Glomerular visceral epithelial cell (primary cell): ENCODE results near the gene KDM4B.
"Not testable (repeated sequence)": the region's sequence is repeated elsewhere in the genome, so short reads cannot be mapped to it uniquely, and the experiment has no call there.

Experiments used
- DNase-seq: peaks from one replicate; pipeline ENCODE4 v3.0.0-alpha.2; 2016; ENCODE audit errors: extremely low spot score

Gene KDM4B

DNA sequence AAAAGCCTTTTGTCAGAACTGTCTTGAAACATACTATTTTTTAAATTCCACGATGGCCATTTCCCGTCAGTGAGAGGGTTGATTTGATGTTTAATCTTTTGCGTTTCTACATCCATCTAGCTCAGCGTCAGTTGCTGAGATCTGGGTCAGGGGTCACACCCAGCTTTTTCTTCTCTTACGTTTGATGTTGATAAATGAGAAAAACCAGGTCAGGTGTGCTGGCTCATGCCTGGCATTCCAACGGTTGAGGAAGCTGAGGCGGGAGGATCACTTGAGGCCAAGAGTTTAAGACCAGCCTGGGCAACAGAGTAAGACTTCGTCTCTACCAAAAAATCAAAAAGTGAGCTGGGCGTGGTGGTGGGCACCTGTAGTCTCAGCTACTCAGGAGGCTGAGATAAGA lies 202.8 kb downstream of the KDM4B start:
- no peak for DNase-seq

DNA sequence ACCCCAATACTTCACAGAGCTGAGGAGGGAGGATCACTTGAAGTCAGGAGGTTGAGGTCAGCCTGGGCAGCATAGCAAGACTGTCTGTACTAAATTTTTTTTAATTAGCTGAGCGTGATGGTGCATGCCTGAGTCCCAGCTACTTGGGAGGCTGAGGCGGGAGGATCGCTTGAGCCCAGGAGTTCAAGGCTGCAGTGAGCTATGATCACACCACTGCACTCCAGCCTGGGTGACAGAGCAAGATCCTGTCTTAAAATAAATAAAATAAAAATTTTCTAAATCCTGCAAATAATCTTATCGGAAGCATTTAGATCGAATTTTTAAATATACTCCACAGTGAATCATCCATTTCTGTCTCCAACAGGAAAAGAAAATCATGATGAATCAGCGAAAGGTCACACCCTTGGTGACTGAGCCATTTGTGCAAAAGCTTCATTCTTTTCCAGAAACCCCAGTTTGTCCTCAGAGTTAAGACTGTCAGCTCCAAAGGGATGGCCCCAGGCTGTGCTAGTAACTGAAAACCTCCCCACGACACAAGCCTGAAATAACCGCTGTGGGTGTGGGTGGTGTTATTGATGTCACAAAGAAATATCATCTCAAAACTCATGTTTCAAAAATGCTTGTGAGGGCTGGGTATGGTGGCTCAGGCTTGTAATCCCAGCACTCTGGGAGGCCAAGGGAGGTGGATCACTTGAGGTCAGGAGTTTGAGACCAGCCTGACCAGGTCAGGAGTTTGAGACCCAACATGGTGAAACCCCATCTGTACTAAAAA lies 204.1 kb downstream of the KDM4B start:
- DNase-seq: peak; percentile 54

DNA sequence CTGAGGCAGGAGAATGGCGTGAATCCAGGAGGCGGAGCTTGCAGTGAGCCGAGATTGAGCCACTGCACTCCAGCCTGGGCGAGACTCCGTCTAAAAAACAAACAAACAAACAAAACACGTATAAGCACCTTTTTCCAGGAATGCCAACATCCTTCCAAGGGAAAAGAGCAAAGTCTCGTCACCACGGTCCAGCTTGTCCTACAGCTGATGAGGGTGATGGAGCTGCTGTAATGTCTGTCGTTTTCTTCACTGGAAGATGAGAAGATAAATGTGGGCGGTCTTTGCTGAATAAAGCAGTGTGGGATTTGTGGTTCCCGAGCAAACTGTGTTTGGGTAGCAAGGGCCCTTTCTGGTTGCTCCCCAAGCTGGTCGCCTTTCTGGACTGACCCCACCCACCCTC lies 205.1 kb downstream of the KDM4B start:
- no peak for DNase-seq

DNA sequence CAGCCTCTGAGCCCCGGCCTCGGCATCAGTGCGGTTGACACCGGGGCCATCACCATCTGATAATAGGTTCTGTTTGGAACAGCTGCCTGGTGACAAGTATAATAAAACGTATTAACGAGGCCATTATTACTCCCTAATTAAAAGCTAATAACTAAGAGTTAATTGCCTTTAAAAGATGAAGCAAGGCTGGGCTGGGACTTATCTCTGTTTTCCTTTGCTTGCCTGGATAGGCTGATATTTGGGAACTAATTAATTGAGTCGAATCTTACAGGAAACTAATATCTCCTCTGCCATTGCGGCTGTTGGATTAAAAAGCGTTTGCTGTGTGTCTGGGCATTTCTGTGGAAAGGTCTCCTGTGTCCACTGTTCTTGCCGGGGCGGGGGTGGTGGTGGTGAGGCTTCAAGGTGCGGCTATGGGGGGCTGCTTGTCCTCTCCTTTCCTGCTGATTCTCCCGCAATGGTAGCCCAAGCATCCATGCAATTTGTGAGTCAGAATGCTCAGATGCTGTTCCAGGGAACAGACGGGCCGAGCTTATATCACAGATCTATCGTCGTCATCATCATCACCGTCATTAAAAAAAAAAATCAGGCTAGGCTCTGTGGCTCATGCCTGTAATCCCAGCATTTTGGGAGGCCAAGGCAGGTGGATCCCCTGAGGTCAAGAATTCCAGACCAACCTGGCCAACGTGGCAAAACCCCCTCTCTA lies 209.0 kb downstream of the KDM4B start:
- no peak for DNase-seq

DNA sequence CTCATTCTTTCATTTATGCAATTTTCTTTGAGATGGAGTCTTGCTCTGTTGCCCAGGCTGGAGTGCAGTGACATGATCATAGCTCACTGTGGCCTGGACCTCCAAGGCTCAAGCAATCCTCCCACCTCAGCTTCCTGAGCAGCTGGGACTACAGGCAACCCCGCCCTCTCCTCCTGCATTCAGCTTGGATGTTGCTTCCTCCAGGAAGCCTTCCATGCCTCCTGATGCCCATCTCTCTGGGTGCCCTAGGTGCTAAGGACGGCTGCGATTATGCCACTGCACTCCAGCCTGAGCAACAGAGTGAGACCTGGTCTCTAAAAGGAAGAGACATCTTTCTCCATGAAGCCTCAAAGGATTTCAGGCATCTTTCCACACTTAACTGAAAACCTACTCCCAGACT lies 209.9 kb downstream of the KDM4B start:
- no peak for DNase-seq

DNA sequence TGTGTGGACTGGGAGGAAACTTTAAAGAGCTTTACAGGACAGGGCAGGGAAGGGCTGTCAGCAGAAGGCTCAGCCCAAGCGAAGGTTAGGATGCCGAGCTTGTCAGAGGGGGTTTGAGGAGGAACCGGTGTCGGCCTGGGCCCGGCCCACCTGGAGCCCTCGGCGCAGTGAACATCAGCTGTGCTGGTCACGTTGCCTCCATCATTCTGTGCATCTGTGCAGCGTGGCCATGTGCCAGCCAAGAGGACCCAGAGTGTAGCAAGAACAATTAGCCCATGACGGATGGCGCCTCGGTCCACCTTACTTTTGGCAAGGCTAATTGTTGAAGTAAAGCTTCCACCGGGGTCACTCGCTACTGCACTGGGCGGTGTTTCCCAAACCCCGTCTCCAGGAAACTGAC lies 210.3 kb downstream of the KDM4B start:
- no peak for DNase-seq

DNA sequence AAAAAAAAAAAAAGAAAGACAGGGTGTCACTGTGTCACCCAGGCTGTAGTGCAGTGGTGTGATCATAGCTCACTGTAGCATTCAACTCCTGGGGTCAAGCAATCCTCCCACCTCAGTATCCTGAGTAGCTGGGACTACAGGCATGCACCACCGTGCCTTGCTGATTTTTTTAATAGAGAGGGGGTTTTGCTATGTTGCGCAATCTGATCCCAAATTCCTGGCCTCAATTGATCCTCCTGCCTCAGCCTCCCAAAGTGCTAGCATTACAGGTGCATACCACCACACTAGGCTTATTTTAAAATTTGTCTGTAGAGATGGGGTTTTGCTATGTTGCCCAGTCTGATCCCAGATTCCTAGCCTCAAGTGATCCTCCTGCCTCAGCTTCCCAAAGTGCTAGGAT lies 212.4 kb downstream of the KDM4B start:
- DNase-seq: no peak

DNA sequence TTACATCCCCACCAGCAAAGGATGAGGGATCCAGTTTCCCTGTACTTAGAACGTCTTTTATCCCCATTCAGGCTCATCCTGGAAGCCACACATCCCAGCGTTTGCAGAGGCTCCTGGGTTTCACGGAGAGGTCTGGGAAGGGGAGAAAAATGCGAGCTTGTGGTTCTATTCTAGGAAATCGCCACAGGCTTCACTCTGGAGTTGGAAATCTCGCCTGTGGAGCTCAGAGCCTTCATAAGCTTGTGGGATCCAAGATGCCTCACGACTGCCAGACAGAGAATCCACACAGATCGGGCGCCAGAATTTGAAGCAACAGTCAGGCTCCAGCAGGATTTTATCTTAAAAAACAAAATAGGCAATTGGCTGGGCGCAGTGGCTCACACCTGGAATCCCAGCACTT lies 213.8 kb downstream of the KDM4B start:
- DNase-seq: no peak

DNA sequence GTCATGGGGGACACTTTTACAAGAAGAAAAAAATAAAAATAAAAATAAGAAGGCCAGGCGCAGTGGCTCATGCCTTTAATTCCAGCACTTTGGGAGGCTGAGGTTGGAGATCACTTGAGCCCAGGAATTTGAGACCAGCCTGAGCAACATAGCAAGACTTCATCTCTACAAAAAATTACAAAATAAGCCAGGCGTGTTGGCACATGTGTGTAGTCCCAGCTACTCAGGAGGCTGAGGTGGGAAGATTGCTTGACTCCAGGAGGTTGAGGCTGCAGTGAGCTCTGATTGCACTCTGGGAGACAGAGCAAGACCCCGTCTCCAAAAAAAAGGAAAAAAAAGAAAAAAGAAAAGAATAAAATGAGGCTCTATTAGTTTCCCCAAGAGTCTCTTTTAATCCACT lies 214.7 kb downstream of the KDM4B start:
- DNase-seq: no peak

DNA sequence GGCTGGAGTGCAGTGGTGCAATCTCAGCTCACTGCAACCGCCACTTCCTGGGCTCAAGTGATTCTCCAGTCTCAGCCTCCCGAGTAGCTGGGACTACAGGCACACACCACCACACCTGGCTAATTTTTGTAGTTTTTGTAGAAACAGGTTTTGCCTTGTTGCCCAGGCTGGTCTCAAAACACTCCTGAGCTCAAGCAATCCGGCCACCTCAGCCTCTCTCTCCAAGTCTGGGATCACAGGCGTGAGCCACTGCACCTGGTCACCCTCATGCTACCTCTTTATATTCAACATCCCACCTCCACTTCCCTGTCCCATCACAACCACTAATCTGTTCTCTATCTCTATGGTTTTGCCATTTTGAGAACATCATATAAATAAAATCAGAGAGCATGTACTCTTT lies 216.0 kb downstream of the KDM4B start:
- DNase-seq: no peak

DNA sequence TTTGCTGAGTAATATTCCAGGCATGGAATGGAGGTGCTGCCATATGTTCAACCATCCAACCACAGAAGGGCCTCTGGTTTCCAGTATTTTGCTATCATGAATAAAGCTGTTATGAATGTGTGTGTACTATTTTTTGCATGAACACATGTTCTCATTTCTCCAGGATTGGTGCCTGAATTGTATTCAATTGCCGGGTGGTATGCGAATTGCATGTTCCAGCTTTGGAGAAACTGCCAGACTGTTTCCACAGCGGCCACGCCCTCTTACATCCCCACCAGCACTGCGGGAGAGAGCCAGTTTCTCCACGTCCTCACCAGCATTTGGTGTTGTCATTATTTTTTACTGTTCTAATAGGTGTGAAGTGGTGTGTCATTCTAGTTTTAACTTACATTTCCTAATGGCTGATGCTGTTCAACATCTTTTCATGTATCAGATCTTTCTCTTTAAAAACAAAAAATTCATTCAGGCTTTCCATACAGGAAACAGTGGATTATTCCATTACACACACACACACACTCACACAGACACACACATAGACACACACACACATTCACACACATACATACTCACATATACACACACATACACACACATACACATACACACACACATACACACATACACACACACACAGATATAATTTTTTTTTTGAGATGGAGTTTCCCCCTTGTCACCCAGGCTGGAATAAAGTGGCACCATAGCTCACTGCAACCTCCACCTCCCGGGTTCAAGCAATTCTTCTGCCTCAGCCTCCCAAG lies 217.6 kb downstream of the KDM4B start:
- no peak for DNase-seq

DNA sequence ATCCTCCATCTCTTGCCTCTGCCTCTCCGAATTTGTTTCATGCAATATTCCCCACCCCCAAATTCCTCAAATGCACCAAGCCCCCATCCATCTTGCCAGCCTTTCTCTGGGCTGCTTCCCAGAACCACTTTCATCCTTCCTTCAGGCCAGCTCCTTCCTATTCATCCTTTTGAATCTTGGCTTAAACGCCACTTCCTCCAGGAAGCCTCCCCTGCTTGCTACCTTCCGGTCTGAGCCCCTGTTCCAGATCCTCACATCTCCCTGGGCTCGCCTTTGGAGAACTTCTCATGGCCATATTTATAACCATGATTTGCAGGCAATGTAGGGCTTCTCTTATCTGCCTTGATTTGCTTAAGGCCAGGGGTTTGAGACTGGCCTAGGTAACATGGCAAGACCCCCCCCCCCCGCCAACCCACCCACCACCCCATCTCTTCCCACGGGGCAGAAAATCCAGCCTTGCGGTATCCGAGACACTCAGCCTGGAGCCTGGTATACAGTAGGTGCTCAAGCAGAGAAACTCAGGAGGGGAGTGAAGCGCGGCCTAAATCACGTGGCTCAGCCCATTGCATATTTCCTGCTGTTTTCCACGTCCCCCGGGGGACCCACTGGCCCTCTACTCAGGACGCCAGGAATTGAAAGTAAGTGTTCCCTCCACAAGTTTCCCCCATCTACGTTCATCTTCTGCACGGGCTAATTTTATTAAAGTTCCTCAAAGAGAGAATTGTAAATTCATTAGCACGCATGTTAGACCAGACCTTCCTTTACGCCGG lies 219.8 kb downstream of the KDM4B start:
- DNase-seq: no peak

DNA sequence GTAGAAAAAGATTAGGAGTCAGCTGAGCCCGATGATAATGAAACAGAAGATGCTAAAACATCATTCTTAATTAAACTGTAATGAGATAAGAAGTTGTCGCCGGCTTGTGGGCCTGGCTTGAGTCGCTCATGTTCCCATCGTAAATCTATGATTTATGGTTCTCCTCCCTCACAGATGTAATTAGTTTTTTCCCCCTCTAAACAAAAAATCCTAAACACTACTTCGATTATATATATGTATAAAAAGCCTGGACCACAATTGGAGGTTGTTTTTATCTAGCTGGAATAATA lies 220.3 kb downstream of the KDM4B start:
- DNase-seq: no peak

DNA sequence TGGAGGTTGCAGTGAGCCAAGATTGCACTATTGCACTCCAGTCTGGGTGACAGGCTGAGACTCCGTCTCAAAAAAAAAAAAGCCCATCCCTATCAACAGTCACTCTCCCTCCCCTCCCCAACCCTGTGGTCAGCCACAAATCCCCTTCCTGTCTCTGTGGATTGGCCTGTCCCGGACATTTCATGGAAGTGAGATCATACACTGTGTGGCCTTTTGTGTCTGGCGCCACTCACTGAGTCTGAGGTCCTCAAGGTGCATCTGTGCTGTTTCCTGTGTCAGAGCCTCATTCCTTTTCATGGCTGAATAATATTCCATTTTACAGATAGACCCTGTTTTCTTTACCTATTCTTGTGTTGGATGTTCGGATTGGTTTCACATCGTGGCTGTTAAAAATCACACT lies 222.2 kb downstream of the KDM4B start:
- peak; percentile 47 for DNase-seq

DNA sequence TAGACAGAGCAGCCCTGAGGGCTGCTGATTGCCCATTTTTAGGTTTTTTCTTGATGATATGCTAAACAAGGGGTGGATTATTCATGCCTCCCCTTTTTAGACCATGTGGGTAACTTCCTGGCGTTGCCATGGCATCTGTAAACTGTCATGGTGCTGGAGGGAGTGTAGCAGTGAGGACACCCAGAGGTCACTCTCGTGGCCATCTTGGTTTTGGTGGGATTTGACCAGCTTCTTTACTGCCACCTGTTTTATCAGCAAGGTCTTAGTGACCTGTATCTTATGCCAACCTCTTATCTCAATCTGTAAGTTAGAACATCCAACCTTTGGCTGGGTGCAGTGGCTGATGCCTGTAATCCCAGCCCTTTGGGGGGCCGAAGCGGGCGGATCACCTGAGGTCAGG lies 223.7 kb downstream of the KDM4B start:
- DNase-seq: no peak

DNA sequence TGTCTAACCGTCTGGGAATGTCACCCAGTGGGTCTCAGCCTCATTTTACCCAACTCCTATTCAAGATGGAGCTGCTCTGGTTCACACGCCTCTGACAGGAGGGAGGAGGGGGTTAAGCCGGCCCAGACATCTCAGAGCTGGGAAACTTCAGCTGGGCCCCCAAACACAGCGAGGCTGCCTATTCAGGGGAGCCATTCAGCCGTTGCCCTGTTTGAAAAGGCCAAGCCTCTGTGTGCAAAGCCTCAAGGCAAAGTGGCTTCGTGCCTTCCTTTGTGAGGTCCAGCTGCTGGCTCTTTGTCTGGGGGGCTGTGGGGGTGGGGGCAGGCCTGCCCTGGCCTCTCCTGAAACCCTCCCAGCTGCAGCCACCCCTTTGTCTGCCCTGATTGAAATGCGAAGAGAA lies 224.3 kb downstream of the KDM4B start:
- DNase-seq: no peak

DNA sequence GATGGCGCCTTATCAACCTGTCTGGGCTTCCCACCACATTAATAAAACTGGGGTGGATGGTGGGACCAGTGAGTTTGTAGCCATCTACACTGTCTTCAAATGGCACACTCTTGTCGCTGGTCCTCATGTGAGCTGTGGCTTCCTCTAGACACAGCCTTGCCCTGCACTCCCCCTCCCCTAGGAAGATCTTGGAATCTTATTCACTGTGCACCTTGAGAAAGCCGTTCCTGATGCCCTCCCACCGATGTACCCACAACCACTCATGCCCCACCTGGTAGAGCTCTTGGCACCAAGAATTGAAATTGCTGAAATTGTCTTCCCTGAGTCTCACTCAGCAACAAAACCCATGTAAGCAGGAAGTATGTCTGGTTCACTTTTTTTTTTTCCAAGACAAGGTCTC lies 225.7 kb downstream of the KDM4B start:
- no peak for DNase-seq

DNA sequence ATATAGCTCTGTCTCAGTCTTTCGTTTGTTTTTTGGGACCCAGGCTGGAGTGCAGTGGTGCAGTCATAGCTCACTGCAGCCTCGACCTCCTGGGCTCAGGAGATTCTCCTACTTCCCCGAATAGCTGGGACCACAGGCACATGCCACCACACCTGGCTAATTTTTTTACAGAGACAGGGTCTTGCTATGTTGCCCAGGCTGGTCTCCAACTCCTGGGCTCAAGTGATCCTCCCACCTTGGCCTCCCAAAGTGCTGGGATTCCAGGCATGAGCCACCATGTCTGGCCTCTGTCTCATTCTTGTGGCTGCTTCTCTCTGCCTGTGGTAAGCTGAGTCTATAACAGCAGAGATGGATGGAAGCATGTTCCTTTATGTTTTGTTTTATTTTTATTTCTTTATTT lies 226.7 kb downstream of the KDM4B start:
- DNase-seq: not testable (repeated sequence)

DNA sequence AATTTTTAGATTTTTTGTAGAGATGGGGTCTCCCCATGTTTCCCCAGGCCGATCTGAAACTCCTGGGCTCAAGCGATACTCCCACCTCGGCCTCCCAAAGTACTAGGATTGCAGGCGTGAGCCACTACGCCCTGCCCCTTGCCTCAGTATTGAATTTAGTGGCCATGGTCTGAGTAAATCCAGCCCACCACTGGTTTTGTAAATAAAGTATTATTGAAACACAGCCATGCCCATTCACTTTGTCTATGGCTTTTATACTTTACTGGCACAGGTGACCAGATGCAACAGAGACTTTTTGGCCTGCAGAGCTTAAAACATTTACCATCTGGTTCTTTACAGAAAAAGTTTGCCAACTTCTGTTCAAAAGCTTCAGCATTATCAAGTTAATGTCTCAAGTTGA lies 227.9 kb downstream of the KDM4B start:
- DNase-seq: no peak

DNA sequence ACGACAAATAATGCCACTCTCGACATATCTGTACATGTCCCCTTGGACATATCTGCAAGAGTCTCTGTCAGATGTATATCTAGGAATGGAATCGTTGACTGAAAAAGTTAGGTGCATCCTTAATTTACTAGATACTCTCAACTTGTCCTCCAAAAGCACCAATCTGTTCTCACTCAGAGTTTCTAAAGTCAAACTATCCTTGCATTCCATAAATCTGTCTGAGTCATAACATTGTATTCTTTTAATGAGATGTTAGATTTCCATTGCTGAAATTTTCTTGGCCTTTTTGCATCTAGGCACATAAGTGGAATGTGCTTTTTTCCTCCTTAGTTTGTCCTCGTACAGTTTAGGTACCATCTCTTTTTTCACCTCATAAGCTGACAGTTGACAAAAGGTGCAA lies 231.9 kb downstream of the KDM4B start:
- DNase-seq: no peak

DNA sequence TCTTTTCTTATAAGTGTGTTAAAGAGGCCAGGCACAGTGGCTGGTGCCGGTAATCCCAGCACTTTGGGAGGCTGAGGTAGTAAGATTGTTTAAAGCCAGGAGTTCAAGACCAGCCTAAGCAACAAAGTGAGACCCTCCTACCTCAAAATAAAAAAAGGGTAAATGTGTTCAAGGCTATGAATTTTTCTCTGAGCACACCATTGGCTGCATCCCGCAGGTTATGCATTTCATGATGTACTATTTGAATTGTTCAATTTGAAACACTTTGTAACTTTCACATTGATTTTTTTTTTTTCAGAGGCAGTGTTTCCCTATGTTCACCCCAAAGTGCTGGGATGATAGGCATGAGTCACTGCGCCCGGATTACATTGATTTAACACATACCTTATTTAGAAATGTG lies 233.6 kb downstream of the KDM4B start:
- no peak for DNase-seq
